Stimulated activated CD8-positive, alpha-beta memory T cell treated with anti-CD3 and anti-CD28 coated beads, Interleukin-15, amount 100 ng/mL, for 1 hour (primary cell): Measurements from ENCODE around the gene CYS1.
"Not testable (repeated sequence)": the region's sequence is repeated elsewhere in the genome, so short reads cannot be mapped to it uniquely, and the experiment has no call there.

ENCODE experiments used
- DNase-seq: peaks from one replicate; pipeline ENCODE4 v3.0.0-alpha.2; 2020; ENCODE audit warnings: low read depth

The CYS1 gene, protein sequence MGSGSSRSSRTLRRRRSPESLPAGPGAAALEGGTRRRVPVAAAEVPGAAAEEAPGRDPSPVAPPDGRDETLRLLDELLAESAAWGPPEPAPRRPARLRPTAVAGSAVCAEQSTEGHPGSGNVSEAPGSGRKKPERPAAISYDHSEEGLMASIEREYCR

DNA sequence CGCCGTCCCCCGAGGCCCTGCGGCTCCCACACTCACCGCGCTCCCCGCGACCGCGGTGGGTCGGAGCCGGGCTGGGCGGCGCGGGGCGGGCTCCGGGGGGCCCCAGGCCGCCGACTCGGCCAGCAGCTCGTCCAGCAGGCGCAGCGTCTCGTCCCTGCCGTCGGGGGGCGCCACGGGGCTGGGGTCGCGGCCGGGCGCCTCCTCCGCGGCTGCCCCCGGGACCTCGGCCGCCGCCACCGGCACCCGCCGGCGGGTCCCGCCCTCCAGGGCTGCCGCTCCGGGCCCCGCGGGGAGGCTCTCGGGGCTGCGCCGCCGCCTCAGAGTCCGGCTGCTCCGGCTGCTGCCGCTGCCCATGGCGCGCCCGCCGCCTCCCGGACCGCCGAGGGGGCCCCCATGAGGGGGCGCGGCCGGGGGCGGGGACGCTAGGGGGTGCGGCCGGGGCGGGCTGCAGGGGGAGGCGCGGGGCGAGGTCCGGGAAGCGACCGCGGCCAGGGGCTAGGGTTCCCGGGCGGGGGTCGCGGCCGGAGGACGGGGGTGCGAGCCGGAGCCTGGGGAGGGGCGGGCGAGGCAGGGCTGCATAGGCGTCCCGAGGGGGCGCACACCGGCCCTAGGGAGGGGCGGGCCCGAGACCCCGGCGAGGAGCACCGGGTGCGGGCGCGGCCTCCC lies at the start of gene CYS1:
CYS1 (minus strand) TSS at position 542 of the 666 bp plus-strand sequence; CDS start at position 354, 188 bp downstream.
- DNase-seq, result no peak

- no peak for DNase-seq
Measured at GRCh38 chr2:10129490-10129889, 49.3 kb upstream of the CYS1 start.

DNA sequence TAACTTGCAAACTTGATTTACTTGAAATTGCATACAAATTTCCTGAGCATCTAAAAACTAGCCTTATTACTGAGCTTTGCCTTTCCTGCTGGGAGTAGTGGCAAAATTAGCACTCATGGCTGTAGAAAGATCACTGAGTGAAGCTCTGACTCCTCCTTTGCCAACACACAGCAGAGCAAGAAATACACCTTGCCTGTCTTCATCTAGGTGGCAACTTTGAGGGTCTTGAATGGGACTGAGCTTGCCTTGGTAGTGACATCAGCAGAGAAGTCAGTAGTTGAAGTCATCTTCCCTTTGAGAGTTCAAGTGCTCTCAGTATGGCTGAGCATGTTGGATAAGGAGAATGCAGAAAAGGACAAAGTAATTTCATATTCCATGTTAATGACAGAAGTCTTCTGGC lies 48.2 kb upstream of the CYS1 start:
- no peak for DNase-seq

DNA sequence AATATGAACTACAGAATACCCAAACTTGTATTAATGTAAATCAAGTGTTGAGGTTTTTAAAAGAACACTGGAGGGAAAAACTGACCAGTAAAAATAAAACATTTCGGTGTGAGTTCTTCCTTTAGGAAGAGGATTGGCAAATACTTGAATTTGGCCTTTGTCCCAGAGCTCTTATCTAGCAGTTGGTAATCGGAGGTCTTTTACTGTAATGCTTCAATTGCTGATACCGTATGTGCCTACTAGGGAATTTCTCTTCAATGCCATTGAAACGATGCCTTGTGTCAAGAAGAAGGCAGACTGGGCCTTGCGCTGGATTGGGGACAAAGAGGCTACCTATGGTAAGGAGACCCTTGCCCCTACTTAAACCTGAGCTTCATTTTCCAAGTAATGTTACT lies 46.4 kb upstream of the CYS1 start:
- no peak for DNase-seq

- DNase-seq, result no peak
Measured at GRCh38 chr2:10125842-10126631, 45.8 kb upstream of the CYS1 start.

DNA sequence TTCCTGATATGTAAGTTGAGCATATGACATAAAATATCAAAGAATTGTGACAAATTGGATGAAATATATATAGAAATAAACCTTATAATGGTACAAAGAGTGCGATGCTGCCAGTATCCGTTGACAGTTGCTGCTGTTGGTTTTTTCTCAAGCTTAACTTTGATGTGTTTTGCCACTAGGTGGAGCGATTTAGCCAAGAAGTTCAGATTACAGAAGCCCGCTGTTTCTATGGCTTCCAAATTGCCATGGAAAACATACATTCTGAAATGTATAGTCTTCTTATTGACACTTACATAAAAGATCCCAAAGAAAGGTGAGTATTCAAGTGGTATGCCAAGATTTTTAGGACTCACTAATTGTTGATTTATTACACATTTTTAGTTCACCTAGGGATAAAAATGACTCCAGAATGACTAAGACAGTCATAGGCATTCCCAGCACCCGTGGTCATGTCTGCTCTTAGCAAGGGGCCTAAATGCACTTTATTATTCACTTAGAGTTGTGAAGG lies 44.4 kb upstream of the CYS1 start:
- no peak for DNase-seq

DNA sequence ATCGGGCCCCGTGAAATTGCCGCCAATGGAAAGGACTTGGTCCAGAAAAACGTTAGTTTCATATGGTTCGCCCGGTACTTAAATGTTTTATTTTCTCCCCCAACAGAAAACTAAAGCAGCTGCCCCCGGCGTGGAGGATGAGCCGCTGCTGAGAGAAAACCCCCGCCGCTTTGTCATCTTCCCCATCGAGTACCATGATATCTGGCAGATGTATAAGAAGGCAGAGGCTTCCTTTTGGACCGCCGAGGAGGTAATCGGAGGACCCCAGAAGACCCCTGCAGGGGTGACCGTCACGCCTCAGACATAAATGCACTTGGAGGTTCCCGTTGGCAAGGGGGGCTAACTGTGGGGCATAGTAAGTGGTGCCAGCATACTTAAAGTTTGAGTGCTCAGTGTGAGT lies 43.1 kb upstream of the CYS1 start:
- no peak for DNase-seq

DNA sequence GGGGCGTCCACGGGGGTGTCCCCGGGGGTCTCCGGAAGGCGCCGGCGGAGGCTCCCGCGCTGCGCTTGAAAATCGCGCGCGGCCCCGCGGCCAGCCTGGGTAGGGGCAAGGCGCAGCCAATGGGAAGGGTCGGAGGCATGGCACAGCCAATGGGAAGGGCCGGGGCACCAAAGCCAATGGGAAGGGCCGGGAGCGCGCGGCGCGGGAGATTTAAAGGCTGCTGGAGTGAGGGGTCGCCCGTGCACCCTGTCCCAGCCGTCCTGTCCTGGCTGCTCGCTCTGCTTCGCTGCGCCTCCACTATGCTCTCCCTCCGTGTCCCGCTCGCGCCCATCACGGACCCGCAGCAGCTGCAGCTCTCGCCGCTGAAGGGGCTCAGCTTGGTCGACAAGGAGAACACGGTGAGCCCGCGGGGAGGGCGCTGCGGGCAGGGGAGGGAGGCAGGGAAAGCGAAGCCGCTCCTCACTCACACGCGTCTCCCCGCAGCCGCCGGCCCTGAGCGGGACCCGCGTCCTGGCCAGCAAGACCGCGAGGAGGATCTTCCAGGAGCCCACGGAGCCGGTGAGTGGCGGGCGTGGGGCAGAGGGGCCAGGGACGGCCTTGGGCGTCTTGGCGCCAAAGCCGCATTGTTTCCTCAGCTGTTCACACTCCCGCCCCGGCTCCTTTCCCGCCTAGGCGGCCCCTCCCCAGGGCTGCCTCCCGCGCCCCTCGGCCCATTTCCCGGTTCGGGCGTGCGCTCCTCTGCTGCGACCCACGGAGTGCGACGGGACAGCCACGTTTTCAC lies 42.5 kb upstream of the CYS1 start, which contains the start of gene RRM2:
RRM2 (plus strand) TSS at position 240 of the 781 bp plus-strand sequence; CDS start at position 300, 60 bp downstream.
- peak; percentile 72 for DNase-seq

DNA sequence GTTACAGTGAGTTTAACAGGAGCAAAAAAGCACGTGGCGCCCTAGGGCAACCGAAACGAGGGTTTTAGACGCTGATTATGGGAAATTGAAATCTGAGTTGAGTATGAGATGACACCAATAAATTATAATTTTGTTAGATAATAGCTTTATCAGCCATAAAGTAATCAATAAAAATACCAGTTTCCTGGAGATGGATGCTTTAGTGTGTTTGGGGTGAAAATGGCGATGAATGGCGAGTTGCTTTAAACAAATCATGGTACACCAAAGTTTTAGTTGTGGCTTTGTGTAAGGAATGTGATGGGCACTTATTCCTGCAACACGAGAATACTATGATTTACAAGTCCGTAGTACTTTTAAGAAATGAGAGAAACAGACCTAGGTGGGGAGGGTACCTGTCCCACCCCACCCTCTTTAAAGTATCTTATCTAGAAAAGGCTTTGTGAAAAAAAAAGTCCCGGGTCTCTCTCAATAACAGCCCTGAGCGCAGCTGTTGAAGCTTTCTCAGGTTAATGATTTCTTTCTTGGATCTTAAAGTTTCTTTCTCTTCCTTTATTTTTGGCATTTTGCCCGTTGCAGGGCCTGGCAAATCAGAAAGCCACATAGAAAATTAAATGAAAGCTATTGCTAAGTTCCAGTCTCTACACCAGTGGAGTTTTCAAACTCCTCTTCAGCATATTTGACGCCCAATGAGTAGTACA lies 40.8 kb upstream of the CYS1 start:
- DNase-seq, result no peak

- peak; percentile 85 for DNase-seq
Measured at GRCh38 chr2:10120158-10120876, 40.1 kb upstream of the CYS1 start.

DNA sequence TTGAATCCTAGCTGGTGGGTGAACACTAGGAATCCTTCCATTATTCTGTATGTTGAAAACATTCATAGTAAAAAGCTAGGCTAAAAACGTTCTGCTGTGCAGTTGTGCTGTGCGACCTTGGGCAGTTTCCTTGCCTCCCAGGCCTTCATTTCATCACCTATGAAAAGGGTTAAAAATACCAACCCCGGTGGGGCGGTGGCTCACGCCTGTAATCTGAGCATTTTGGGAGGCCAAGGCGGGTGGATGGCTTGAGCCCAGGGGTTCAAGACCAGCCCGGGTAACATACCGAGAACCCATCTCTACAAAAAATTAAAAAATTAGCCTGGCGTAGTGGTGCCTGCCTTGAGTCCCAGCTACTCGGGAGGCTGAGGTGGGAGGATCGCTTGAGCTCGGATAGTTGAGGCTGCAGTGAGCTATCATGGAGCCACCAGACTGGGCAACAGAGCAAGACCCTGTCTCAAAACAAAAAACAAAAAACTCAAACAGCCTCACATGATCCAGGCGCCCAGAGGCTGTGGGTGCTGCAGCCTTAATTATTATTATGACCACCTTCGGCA lies 39.5 kb upstream of the CYS1 start:
- DNase-seq, result no peak

DNA sequence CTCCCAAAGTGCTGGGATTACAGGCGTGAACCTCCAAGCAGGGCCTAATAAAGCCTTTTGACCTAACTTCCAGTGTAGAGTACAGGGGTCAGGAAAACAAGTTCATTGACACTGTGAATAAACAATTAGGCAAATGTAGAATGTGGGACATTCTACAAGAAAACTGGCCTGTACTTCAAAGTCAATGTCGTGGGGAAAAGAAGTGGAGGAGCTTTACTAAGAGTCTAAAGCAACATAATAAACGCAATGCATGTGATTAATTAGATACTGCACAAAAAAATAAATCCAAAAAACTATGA lies 38.8 kb upstream of the CYS1 start:
- no peak for DNase-seq

GRCh38 chr2:10109311-10109710 lies 29.1 kb upstream of the CYS1 start:
- no peak for DNase-seq

GRCh38 chr2:10104906-10105305 lies 24.7 kb upstream of the CYS1 start:
- DNase-seq, result not testable (repeated sequence)

DNA sequence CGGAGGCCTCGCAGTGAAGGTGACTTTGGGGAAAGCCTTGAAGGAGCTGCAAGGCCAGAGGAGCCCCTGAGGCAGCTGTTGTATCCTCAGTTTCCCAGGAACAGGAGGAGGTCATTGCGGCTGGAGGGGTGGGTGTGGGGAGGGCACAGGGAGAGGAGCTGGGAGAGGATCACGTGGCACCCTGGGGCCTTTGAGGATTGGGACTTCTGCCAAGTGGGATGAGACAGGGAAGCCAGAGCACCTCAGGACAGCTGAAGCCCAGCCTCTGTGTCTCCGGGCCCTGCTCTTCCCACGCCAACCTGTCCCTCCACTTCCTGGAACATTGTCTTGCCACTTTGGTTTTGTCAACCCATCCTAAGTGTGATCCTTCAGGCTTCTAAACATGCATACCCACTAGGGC lies 23.0 kb upstream of the CYS1 start:
- no peak for DNase-seq

GRCh38 chr2:10101491-10101890 lies 21.3 kb upstream of the CYS1 start:
- DNase-seq, result no peak

GRCh38 chr2:10097352-10098148 lies 17.3 kb upstream of the CYS1 start:
- no peak for DNase-seq

DNA sequence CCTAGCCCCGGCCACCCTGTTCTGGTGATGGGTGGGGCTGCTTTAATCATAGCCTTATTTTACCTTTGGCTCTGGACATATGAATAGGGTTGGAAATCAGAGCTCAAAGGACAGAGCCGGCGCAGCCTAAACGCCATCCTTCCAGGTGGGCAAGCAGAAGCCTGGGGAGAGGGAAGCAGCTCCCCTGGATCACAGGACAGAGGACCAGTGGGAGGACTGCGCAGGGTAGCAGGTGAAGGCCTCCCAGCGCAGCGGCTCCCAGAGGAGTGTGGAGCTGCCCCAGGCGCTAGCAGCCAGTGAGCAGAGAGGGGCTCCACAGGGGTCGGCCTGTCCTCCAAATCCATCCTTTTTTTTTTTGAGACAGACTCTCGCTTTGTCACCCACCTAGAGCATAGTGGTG lies 16.4 kb upstream of the CYS1 start:
- DNase-seq, result no peak

GRCh38 chr2:10095175-10095574 lies 15.0 kb upstream of the CYS1 start:
- no peak for DNase-seq

- no peak for DNase-seq
Measured at GRCh38 chr2:10094271-10094814, 14.1 kb upstream of the CYS1 start.
